ENCODE data around the gene MCTP2.
"Not testable (repeated sequence)": the region's sequence is repeated elsewhere in the genome, so short reads cannot be mapped to it uniquely, and the experiment has no call there.

The MCTP2 gene

GRCh38 chr15:94467034-94467433 is 235.7 kb downstream of the MCTP2 start:
- no peak for FAIRE-seq

DNA sequence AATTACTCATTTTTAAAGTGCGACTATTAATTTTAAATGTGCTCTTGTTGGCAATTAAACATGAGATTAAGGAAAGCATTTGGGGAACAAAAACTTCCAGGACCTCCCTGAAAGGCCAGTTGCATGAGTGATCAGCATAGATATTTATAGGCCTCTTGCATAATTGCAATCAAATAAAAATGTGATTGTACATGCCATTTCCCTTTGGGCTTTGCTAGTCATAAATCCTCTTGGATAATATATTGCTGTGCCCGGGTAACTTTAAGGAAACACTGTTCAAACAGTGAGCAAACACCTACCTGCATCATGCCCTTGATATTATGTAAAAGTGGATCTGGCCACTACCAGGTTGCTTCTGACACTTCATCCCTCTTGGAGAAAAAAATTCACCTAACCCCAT is 239.1 kb downstream of the MCTP2 start:
- FAIRE-seq: no peak

DNA sequence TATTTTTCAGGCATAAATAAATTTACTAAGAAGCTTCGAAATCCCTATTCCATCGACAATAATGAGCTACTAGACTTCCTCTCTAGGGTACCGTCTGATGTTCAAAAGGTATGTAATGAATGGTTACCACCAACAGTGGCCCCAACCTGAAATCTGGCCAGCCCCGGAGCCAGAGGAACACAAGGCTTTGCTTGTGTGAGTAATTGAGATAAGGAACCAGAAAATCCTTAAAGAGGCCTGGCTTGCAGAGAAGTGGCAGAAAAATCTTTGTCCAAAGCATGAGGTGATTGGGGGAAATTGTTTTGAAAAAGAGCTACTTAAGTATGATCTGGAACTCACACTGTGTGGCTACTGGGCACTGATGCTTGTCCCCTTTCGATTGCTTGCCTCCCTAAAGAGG is 245.3 kb downstream of the MCTP2 start:
- FAIRE-seq: no peak

DNA sequence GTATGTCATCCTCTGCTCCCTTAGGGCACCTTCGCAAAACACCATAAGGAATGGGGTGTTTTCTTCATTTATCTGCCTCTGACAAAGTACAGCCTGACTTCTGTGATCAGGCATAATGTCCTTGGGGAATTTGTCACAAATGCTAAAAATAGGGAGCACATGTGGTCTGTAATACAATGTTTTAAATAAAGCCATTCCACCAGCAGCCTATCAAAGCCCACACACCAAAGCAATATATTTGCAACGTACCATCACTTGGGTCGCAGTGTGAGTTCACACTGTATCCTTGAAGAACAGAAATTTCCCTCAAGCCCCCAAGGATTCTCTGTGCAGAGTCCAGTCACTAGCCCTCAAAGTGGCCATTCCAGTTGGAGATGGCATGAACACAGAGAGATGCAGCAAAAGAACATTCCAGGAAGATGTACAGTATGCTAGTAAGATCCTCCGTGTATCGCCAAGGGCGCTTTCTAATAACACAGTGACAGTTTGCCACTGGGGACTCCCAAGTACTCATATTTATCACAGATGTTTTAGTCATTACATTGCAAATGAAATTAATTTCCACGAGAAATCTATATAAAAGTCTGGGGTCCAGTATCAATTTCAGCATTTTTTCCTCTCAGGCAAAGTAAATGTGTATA is 246.7 kb downstream of the MCTP2 start:
- FAIRE-seq: no peak

- no peak for FAIRE-seq
These were observed 247.4 kb downstream of the MCTP2 start for GRCh38 chr15:94478763-94479162.

- no peak for FAIRE-seq
These were observed 249.0 kb downstream of the MCTP2 start for GRCh38 chr15:94480289-94480834.

GRCh38 chr15:94485148-94485719 is 253.9 kb downstream of the MCTP2 start:
- FAIRE-seq: no peak

GRCh38 chr15:94487635-94488034 is 256.3 kb downstream of the MCTP2 start:
- FAIRE-seq: no peak

GRCh38 chr15:94493176-94493575 is 261.8 kb downstream of the MCTP2 start:
- FAIRE-seq: no peak

DNA sequence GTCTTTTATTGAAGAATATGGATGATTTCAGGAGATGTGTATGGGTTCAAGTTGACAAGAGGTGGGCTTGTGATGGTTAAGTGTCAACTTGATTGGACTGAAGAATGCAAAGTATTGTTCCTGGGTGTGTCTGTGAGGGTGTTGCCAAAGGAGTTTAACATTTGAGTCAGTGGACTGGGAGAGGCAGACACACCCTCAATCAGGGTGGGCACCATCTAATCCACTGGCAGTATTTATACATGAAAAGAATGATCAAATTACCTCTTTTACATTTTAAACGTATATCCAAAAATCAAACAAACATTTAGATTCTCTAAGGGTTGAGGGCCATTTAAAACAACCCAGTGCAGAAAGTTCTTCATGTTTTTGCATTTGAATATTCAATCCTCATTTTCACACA is 262.2 kb downstream of the MCTP2 start:
- FAIRE-seq: not testable (repeated sequence)

DNA sequence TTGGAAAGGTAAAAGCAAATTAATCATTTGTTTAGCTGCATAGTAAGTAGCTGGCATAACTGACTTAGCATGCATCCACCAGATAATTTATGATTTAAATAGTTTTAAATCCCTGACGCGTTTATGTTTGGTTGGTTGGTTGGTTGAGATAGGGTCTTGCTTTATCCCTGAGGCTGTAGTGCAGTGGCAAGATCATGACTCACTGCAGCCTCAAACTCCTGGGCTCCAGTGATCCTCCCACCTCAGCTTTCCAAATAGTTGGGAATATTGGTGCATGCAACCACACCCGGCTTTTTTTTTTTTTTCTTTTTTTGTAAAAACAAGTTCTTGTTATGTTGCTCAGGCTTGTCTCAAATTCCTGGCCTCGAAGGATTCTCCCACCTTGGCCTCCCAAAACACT is 263.4 kb downstream of the MCTP2 start:
- no peak for FAIRE-seq

DNA sequence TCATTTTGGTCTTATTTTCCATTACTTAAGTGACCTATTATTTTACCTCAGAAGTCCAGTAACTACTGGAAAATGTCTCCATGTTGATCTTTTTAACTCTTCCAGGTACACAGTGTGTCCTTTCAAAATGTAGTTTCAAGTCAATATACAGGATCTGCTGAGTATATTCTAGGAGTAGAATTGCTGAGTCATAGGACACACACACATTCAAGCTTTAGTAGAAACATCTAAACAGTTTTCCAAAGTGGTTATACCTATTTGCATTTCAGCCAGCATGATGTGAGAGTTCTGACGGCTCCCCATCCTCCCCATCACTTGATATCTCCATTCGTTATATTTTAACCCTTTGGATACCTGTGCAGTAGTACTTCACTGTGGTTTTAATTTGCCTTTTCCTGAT is 271.9 kb downstream of the MCTP2 start:
- FAIRE-seq: no peak

GRCh38 chr15:94509259-94509658 is 277.9 kb downstream of the MCTP2 start:
- FAIRE-seq: no peak

DNA sequence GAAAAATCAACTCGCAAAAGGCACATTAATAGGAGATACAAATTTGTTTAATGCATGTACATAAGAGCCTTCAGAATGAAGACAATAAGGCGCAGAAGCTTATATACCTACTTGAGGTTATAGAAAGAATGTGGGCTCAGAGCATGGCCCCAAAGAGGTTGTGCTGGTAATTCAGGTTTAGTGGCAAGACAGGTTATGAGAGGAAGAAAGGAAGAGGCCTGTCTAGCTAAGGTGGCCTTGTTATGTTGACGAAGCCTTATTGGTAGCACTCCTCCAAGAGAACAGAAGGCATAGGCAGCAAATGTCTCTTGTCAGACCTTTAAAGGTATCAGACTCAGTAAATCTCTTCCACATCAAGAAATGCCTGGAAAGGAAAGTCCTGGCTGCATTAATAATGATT is 290.8 kb downstream of the MCTP2 start:
- no peak for FAIRE-seq

- FAIRE-seq: no peak
These were observed 292.5 kb downstream of the MCTP2 start for GRCh38 chr15:94523873-94524272.

GRCh38 chr15:94524565-94524964 is 293.2 kb downstream of the MCTP2 start:
- no peak for FAIRE-seq

DNA sequence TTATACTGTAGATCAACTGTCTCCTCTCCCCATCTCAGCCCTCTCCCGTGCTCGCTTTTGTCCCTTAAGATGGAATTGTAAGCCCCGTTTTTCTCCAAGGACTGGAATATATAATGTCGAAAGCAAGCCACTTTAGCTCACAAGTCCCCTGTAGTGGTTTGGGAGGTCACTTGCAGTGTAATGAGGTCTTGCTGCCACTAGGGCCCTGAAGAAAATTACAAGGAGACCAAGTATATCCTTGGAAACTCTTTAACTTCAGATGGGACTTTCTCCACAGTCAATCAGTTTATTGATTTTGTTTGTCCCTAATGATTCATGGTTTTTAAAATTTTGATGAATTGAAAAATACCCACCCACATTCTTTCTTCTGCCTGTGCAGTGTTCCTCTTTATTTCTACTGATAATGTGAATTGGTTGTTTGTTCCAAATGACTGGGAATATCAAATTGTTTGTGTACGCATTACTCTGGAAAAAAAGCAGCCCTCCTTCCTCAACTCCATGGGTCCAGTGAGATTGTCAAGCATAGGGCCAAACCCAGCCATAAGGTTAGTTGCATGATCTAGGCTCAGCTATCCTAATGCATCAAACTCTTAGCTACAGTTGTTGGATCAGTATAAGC is 294.8 kb downstream of the MCTP2 start:
- no peak for FAIRE-seq

DNA sequence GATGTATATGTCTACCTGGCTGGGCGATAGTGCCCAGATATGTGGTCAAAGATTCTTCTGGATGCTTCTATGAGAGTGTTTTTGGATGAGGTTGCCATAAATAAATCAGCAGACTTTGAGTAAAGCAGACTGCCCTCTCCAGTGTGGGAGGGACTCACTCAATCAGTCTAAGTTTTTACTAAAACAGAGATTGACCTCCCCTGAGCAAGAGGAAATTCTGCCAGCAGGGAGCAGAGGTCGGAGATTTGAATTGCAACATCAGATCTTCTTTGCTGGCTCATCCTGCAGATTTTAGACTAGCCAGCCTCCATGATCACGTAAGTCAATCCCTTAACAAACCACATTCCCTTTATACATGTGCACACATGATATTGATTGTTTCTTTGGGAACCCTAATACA is 300.9 kb downstream of the MCTP2 start:
- FAIRE-seq: no peak
